Measurements from ENCODE around the gene CSTA. TPM values are rescaled to one million over a fixed set of nuclear protein-coding genes. Genes with fewer than 3 reads are reported as not detected.

Gene CSTA
- total and polyA plus RNA-seq, 2 of the 13 experiments (the other 11 are each of a cell fraction or from before 2014, with no cell fraction given) = 3.9 to 11.0 TPM

GRCh38 chr3:122382888-122383666, 58.0 kb downstream of the CSTA start, which contains the start of gene MIX23 (continued):
- TF ChIP-seq NBN (conservative IDR thresholded peaks at IDR 0.05) (no peak), RFX5 (IDR thresholded peaks at IDR 0.05; ENCODE audit: low read depth, low read length) (no peak), KMT2A (CRISPR knock-in tag; IDR thresholded peaks at IDR 0.05) (no peak; the same call in 1 of the 2 replicates), HOXA9 (CRISPR knock-in tag; IDR thresholded peaks at IDR 0.05; ENCODE audit: borderline replicate concordance) (no peak; the same call in 1 of the 2 replicates), SIX1 (CRISPR knock-in tag; IDR thresholded peaks at IDR 0.05; ENCODE audit: borderline replicate concordance) (no peak; the same call in 1 of the 2 replicates), ZNF775 (CRISPR knock-in tag; IDR thresholded peaks at IDR 0.05; ENCODE audit: borderline replicate concordance) (0 out of 2 replicates have a peak, but pooled peaks have one; percentile 71), FOXO1 (CRISPR knock-in tag; IDR thresholded peaks at IDR 0.05) (0 out of 2 replicates have a peak, but pooled peaks have one; percentile 21), PITX1 (CRISPR knock-in tag; IDR thresholded peaks at IDR 0.05) (peak; percentile 44; the same call in 1 of the 2 replicates), ZSCAN9 (CRISPR knock-in tag; IDR thresholded peaks at IDR 0.05; ENCODE audit: borderline replicate concordance) (peak; percentile 67; the same call in 1 of the 2 replicates), PRMT3 (CRISPR knock-in tag; IDR thresholded peaks at IDR 0.05; ENCODE audit: borderline replicate concordance, low read depth) (peak; percentile 26; the same call in 1 of the 2 replicates), ZSCAN21 (CRISPR knock-in tag; IDR thresholded peaks at IDR 0.05; ENCODE audit: borderline replicate concordance) (peak; percentile 69; the same call in 1 of the 2 replicates), ZNF672 (CRISPR knock-in tag; IDR thresholded peaks at IDR 0.05) (no peak), ZNF883 (CRISPR knock-in tag; IDR thresholded peaks at IDR 0.05; ENCODE audit: not compliant biosample characterization) (peak; percentile 54), ZNF143 (CRISPR knock-in tag; IDR thresholded peaks at IDR 0.05) (no peak; the same call in 1 of the 2 replicates), ZNF703 (CRISPR knock-in tag; IDR thresholded peaks at IDR 0.05; ENCODE audit: borderline replicate concordance) (peak; percentile 52; the same call in 1 of the 2 replicates), ZSCAN31 (CRISPR knock-in tag; IDR thresholded peaks at IDR 0.05; ENCODE audit: low read depth) (peak; percentile 80; the same call in 1 of the 2 replicates), TRAFD1 (CRISPR knock-in tag; IDR thresholded peaks at IDR 0.05; ENCODE audit: borderline replicate concordance) (no peak), ZNF276 (CRISPR knock-in tag; IDR thresholded peaks at IDR 0.05; ENCODE audit: low read depth) (0 out of 2 replicates have a peak, but pooled peaks have one; percentile 49), MXD4 (CRISPR knock-in tag; IDR thresholded peaks at IDR 0.05) (peak; percentile 80; the same call in 1 of the 2 replicates), ZBTB4 (CRISPR knock-in tag; IDR thresholded peaks at IDR 0.05; ENCODE audit: borderline replicate concordance) (no peak), CREBL2 (CRISPR knock-in tag; IDR thresholded peaks at IDR 0.05; ENCODE audit: borderline replicate concordance) (no peak), ARNT (IDR thresholded peaks at IDR 0.05) (no peak)

Measured in HepG2 (cell line).